Stimulated activated CD4-positive, alpha-beta T cell treated with anti-CD3 and anti-CD28 coated beads, Interleukin-12 subunit alpha, Interleukin-12 subunit beta, amount 100 ng/mL, for 4 hours (primary cell): ENCODE measurements around the gene KCNK13.
"Not testable (repeated sequence)": the region's sequence is repeated elsewhere in the genome, so short reads cannot be mapped to it uniquely, and the experiment has no call there.

Experiments used
- DNase-seq: peaks from one replicate; pipeline ENCODE4 v3.0.0-alpha.2; 2020

Gene KCNK13

GRCh38 chr14:90061685-90062126 lies at the start of gene KCNK13:
KCNK13 (plus strand) TSS chr14:90061994; CDS start chr14:90062206, 212 bp downstream.
- DNase-seq, result peak; percentile 3

DNA sequence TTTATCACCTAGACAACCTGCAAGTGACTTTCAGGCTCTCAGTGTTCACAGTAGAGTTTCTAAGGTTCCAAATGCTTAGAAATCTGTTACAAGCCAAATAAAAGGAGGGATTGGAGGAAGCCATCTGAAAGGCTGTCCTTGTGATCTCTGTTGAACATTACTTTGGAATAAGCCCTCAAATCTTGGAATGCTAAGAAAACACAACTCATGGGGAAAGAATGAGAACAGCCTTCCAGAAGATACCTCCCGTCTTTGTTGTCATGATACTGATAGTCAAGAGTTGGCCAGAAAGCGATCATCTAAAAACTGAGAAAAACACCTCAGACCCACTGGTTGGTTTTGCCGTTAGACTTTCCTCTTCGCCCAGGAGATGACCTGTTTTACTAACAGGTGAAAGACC lies 44.4 kb upstream of the KCNK13 start:
- no peak for DNase-seq

- DNase-seq, result no peak
Measured at GRCh38 chr14:90019824-90020523, 41.8 kb upstream of the KCNK13 start.

GRCh38 chr14:90023176-90023896 lies 38.5 kb upstream of the KCNK13 start:
- DNase-seq, result no peak

- no peak for DNase-seq
Measured at GRCh38 chr14:90024910-90025309, 36.9 kb upstream of the KCNK13 start.

DNA sequence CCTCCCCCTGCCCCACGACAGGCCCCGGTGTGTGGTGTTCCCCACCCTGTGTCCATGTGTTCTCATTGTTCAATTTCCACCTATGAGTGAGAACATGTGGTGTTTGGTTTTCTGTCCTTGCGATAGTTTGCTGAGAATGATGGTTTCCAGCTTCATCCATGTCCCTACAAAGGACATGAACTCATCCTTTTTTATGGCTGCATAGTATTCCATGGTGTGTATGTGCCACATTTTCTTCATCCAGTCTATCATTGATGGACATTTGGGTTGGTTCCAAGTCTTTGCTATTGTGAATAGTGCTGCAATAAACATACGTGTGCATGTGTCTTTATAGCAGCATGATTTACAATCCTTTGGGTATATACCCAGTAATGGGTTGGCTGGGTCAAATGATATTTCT lies 35.2 kb upstream of the KCNK13 start:
- not testable (repeated sequence) for DNase-seq

DNA sequence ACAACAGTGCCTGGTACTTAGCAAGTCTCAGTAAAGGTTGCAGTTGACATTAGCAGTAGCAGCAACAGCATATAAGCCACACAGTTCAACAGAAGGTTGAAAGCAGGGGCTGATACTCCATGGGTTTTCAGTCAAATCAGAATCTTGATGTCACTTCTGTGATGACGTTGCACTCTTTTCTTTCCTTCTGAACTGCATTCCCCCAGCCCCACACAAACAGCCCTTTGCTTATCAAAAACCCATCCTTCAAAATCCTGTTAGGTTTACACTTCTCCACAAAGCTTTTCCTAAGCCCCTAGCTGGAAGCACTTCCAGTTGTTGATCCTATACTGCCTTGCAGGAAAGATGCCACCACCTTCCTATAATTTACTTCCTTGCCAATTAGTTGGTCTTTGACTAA lies 34.0 kb upstream of the KCNK13 start:
- no peak for DNase-seq

GRCh38 chr14:90034156-90034555 lies 27.6 kb upstream of the KCNK13 start:
- no peak for DNase-seq

- no peak for DNase-seq
Measured at GRCh38 chr14:90034835-90035525, 26.8 kb upstream of the KCNK13 start.

- no peak for DNase-seq
Measured at GRCh38 chr14:90039253-90040010, 22.4 kb upstream of the KCNK13 start.

DNA sequence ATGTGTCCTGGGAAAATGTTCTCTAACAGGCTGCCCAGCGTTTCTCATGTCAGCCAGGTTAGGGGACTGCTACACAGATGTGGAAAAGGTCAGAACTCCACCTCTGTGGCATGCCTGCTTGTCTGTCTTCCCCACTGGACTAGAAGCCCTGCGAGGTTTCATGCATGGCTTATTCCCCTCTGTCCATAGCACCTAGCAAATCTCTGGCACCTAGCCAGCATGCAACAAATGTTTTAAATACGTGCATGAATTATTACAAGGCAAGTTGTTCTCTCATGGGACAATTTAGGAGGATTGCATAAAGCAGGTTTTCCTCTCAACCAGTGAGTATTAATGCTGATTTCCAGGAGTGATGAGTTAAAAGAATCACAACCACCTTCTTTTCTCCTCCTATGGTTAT lies 21.4 kb upstream of the KCNK13 start:
- DNase-seq, result no peak

- no peak for DNase-seq
Measured at GRCh38 chr14:90042496-90043252, 19.1 kb upstream of the KCNK13 start.

GRCh38 chr14:90045616-90046015 lies 16.2 kb upstream of the KCNK13 start:
- DNase-seq, result no peak

GRCh38 chr14:90049390-90049789 lies 12.4 kb upstream of the KCNK13 start:
- DNase-seq, result no peak

GRCh38 chr14:90050271-90050670 lies 11.5 kb upstream of the KCNK13 start:
- no peak for DNase-seq

DNA sequence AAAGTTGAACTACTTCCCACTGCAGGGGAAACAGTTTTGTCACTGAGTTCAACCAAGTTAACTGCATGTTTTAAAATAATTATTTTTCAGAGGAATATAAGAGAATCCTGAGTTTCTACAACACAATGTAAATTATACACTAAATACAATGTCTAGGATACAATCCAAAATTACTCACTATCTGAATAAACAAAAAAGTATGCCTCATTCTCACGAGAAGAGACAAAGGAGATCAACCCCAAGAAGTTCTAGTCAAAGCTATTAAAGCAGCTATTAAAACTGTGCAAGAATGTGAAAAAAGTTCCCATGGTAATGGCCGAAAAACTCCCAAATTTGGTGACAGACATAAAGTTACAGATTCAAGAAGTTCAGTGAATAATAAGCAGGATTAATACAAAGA lies 8.8 kb upstream of the KCNK13 start:
- DNase-seq, result no peak

DNA sequence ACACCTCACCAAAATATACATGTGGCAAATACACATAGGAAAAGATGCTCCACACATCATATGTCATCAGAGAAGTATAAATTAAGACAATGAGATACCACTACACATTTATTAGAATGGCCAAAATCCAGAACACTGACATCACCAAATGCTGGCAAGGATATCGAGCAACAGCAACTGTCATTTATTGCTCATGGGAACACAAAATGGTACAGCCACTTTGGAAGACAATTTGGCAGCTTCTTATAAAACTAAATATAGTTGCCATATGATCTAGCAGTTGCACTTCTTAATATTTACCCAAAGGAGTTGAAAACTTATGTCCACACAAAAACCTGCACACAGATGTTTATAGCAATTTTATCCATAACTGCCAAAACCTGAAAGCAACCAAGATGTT lies 7.0 kb upstream of the KCNK13 start:
- no peak for DNase-seq

DNA sequence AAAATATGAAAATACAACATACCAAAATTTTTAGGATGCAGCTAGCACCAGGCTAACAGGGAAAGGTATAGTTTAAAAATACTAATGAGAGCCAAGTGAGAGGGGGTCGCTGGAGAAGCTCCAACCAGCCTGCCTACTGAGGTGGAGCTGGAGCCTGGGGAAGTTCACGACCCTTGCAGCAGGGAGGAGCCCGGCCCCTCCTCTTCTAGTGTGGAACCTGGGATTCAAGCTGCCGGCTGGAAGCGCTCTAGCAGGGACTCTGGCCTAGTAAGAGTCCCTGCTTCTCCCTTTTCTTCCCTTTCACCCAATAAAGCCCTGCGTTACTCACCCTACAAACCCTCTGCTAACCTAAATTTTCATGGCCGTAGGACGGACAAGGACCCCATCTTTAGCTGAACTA lies 5.0 kb upstream of the KCNK13 start:
- DNase-seq, result no peak

DNA sequence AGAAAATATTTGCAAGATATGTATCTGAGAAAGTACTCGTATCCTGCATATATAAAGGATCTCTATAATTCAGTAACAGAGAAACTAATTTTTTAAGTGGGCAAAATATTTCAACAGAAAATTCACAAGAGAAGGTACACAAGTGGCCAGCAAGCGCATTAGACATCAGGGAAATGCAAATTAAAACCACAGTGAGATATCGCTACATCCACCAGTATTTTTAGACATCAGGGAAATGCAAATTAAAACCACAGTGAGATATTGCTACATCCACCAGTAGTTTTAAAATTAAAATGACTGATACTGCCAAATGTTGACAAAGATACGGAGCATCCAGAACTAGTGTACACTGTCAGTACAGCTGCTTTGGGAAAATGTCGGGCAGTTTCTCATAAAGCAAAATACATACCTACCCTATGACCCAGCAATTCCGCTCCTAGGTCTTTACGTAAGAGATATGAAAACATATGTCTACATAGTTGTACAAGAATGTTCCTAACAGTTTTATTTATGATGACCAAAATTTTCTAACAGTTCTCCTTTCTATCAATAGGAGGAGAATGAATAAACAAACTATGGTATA lies 2.8 kb upstream of the KCNK13 start:
- DNase-seq, result no peak

GRCh38 chr14:90060312-90060964 lies 1.4 kb upstream of the KCNK13 start:
- peak; percentile 59 for DNase-seq

DNA sequence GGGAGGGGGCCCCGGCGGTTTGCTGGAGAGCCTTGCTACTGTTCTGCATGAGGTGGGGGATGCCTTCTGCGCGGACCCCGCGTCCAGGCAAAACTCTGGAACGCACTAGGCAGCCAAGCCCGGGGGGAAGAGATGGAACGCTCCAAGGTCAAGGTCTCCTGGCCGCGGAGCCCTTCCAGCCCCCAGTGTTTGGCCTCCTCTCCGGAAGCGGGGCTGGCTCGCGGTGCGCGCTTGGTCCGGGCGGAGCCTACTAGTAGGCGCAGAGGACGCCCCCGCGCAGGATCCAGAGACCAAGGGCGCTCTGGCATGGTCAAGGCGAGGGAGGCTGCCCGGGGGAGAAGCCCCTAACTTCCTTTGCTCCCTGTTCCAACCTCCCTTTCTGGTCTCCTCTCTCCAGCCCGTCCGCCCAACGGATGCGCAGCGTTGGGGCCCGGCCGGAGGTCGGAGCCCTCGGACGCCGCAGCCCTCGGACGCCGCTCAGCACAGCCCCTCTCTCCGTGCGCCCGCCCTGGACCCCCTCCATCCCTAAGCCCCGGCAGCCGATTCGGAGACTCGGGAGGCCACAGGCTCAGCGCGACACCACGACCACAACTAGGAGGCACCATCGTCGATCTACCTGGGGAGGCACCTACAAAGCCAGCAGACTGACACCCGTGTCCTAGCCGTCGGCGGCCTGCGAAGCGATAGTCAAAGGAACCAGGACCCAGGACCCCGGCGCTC lies 669 bp upstream of the KCNK13 start:
- peak; percentile 5 for DNase-seq
